OCI-LY3 (cell line): ENCODE results near the gene TFAP2B.

Experiments used
- EZH2phosphoT487 ChIP-seq: fragments of 200-600 bp; shearing (Covaris generic); IDR thresholded peaks from 2 replicates; pipeline ENCODE4 v1.6.1; 2018; ENCODE audit warnings: antibody characterized with exemption, mixed run types, low read depth
- TF ChIP-seq, protein P1 (sequence below): fragments of 200-600, 300-600 bp; sonication (generic); IDR thresholded peaks from 2 replicates; pipeline ENCODE4 v1.5.1; 2014; ENCODE audit warnings: antibody characterized with exemption, low read length, low read depth

DNA sequence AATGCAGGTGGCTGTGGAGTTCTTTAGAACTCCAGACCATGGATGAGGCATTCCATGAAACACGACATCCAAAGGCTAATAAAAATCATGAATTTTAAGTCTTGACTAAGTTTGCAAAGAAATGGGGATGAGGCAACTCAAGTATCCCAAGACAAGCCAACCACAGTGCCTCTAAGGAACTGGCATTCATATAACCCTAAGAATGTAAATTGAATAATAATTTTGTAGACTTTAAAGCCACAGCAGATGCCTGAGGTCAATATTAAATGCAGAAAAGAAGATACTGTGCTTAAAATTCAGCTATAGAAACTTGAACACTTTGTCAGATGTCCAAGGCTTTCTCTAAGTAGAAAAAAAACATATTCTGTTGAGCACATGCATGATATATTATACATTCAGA is 54.5 kb downstream of the TFAP2B start:
- TF ChIP-seq, protein P1, sequence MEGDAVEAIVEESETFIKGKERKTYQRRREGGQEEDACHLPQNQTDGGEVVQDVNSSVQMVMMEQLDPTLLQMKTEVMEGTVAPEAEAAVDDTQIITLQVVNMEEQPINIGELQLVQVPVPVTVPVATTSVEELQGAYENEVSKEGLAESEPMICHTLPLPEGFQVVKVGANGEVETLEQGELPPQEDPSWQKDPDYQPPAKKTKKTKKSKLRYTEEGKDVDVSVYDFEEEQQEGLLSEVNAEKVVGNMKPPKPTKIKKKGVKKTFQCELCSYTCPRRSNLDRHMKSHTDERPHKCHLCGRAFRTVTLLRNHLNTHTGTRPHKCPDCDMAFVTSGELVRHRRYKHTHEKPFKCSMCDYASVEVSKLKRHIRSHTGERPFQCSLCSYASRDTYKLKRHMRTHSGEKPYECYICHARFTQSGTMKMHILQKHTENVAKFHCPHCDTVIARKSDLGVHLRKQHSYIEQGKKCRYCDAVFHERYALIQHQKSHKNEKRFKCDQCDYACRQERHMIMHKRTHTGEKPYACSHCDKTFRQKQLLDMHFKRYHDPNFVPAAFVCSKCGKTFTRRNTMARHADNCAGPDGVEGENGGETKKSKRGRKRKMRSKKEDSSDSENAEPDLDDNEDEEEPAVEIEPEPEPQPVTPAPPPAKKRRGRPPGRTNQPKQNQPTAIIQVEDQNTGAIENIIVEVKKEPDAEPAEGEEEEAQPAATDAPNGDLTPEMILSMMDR, result no peak
- no peak for TF ChIP-seq EZH2phosphoT487
